Gastroesophageal sphincter (tissue), 3 donors: ENCODE measurements around the gene CCDC171.

ENCODE experiments used
- EP300 ChIP-seq: sonication (generic); formaldehyde crosslinking; IDR thresholded peaks from one replicate; pipeline ENCODE4 v1.6.1; 2017; ENCODE audit warnings: antibody characterized with exemption, mild to moderate bottlenecking
- TF ChIP-seq, protein P1 (sequence below), 4 experiments: fragments of 200-600 bp in 2 of 4; fragments of 450-650 bp in 2 of 4; sonication (generic) in 1 of 4; IDR thresholded peaks; one replicate each; pipeline ENCODE4 v1.5.1; 2017 to 2019; ENCODE audit warnings: antibody characterized with exemption in 4 of 4, mild to moderate bottlenecking in 2 of 4, moderate library complexity in 2 of 4

DNA sequence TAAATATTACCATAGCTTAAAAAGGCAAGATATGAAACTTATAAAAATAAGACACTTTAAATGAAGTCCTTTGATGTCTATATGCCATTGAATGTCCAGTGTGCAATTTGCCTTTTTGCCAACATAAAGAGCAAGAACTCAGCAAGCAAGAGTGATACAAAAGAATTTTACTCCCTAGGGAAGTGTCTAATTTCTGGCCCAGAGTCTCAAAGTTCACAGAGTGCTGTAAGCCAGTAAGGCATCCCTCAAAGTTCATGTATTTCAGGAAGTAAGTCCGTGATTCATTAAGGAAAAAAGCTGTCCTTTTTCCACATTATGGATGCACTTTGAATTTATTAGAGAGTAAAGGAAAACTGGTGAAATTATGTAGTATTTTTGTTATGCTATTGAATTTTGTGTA is 185.2 kb downstream of the CCDC171 start:
- TF ChIP-seq, protein P1, sequence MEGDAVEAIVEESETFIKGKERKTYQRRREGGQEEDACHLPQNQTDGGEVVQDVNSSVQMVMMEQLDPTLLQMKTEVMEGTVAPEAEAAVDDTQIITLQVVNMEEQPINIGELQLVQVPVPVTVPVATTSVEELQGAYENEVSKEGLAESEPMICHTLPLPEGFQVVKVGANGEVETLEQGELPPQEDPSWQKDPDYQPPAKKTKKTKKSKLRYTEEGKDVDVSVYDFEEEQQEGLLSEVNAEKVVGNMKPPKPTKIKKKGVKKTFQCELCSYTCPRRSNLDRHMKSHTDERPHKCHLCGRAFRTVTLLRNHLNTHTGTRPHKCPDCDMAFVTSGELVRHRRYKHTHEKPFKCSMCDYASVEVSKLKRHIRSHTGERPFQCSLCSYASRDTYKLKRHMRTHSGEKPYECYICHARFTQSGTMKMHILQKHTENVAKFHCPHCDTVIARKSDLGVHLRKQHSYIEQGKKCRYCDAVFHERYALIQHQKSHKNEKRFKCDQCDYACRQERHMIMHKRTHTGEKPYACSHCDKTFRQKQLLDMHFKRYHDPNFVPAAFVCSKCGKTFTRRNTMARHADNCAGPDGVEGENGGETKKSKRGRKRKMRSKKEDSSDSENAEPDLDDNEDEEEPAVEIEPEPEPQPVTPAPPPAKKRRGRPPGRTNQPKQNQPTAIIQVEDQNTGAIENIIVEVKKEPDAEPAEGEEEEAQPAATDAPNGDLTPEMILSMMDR (IDR thresholded peaks at IDR 0.05): no peak
- TF ChIP-seq EP300: no peak
